HepG2 (cell line): ENCODE measurements around the gene RIPK3. TPM values are rescaled to one million over a fixed set of nuclear protein-coding genes. Genes with fewer than 3 reads are reported as not detected.
A peak's percentile ranks its signal among the peaks of the same experiment; 100 is the strongest.

ENCODE experiments used
- BORCS8-MEF2B ChIP-seq: sonication (generic); formaldehyde crosslinking; IDR thresholded peaks from 2 replicates; pipeline ENCODE4 v1.8.0; 2022; ENCODE audit warnings: mild to moderate bottlenecking, missing genetic modification reagents
- ESRRA ChIP-seq: sonication (generic); formaldehyde crosslinking; IDR thresholded peaks from 2 replicates; pipeline ENCODE4 v1.5.1; 2020; ENCODE audit warnings: mild to moderate bottlenecking, low read depth, missing genetic modification reagents
- NFIC ChIP-seq: IDR thresholded peaks from 2 replicates; pipeline ENCODE4 v1.6.1; 2012; ENCODE audit warnings: mild to moderate bottlenecking, low read length, inconsistent platforms
- PITX1 ChIP-seq: sonication (generic); formaldehyde crosslinking; IDR thresholded peaks from 2 replicates; pipeline ENCODE4 v1.5.1; 2020; ENCODE audit warnings: mild to moderate bottlenecking, missing genetic modification reagents
- POLR2AphosphoS2 ChIP-seq: IDR thresholded peaks from 2 replicates; pipeline ENCODE4 v1.6.1; 2011; ENCODE audit warnings: low read depth, low read length, improper control_type of control experiment
- POLR2AphosphoS5 ChIP-seq: IDR thresholded peaks from 2 replicates; pipeline ENCODE4 v1.6.1; 2012; ENCODE audit warnings: low read depth, low read length
- REL ChIP-seq: sonication (generic); formaldehyde crosslinking; conservative IDR thresholded peaks from 2 replicates; pipeline ENCODE4 v1.8.0; 2022; ENCODE audit warnings: mild to moderate bottlenecking, missing genetic modification reagents, moderate library complexity
- SAP130 ChIP-seq: IDR thresholded peaks from 2 replicates; pipeline ENCODE4 v1.6.1; 2016; ENCODE audit warnings: low read depth
- SP1 ChIP-seq, 2 experiments: fragments of 450-650 bp in 1 of 2; sonication (generic) in 1 of 2; formaldehyde crosslinking in 1 of 2; IDR thresholded peaks; 2 replicates each; pipeline versions ENCODE4 v1.4.0 to v1.6.1; 2016 to 2020; ENCODE audit warnings: missing genetic modification reagents in 1 of 2
- ZFP36L1 ChIP-seq: sonication (generic); formaldehyde crosslinking; IDR thresholded peaks from 2 replicates; pipeline ENCODE4 v1.8.0; 2022; ENCODE audit warnings: mild to moderate bottlenecking, missing genetic modification reagents, moderate library complexity
- ZKSCAN8 ChIP-seq: IDR thresholded peaks from 2 replicates; pipeline ENCODE4 v1.6.1; 2016; ENCODE audit warnings: borderline replicate concordance, missing genetic modification reagents, missing compliant biosample characterization
- ZNF446 ChIP-seq: sonication (generic); formaldehyde crosslinking; IDR thresholded peaks from 2 replicates; pipeline ENCODE4 v1.5.0; 2020; ENCODE audit warnings: mild to moderate bottlenecking, missing genetic modification reagents
- ZNF547 ChIP-seq: sonication (generic); formaldehyde crosslinking; IDR thresholded peaks from 2 replicates; pipeline ENCODE4 v1.5.1; 2020; ENCODE audit warnings: mild to moderate bottlenecking, missing genetic modification reagents
- polyA plus RNA-seq, 8 experiments: library from polyadenylated mRNA; depleted of rRNA in 3 of 8; stranded (reverse) in 7 of 8; unstranded in 1 of 8; fragments of >200 nt; fragmentation: Illumina TruSeq in 4 of 8; extraction: Trizol in 4 of 8; gene quantifications; 2 replicates each; pipeline versions ENCODE4 v1.2.1 to v1.2.3, GENCODE V29; 2011 to 2016; ENCODE audit warnings: low read depth in 4 of 8, missing spikeins in 1 of 8, mixed read lengths in 1 of 8; ENCODE audit not compliant: insufficient read depth in 1 of 8
- total RNA-seq, 5 experiments: library from RNA; depleted of rRNA; stranded (reverse); fragments of >200 nt; fragmentation: Illumina TruSeq; extraction: Trizol; gene quantifications; 2 replicates each; pipeline ENCODE4 v1.2.3, GENCODE V29; 2016; ENCODE audit warnings: low read depth in 1 of 5
- TF ChIP-seq, protein P1 (sequence below): sonication (generic); formaldehyde crosslinking; IDR thresholded peaks from 2 replicates; pipeline ENCODE4 v1.4.0; 2020; ENCODE audit warnings: missing genetic modification reagents
- TF ChIP-seq, protein P2 (sequence below): IDR thresholded peaks from 2 replicates; pipeline ENCODE4 v1.6.1; 2016; ENCODE audit warnings: mild to moderate bottlenecking, missing biosample characterization, missing genetic modification reagents
- TF ChIP-seq, protein P3 (sequence below): sonication (generic); formaldehyde crosslinking; IDR thresholded peaks from 2 replicates; pipeline ENCODE4 v1.8.0; 2022; ENCODE audit warnings: missing genetic modification reagents, mild to moderate bottlenecking, moderate library complexity, borderline replicate concordance
- TF ChIP-seq, protein P4 (sequence below): sonication (generic); formaldehyde crosslinking; IDR thresholded peaks from 2 replicates; pipeline ENCODE4 v1.4.0; 2020; ENCODE audit warnings: mild to moderate bottlenecking, low read depth, missing genetic modification reagents
- TF ChIP-seq, protein P5 (sequence below): sonication (generic); formaldehyde crosslinking; IDR thresholded peaks from 2 replicates; pipeline ENCODE4 v1.5.0; 2020; ENCODE audit warnings: mild to moderate bottlenecking, missing genetic modification reagents, borderline replicate concordance
- TF ChIP-seq, protein P6 (sequence below): sonication (generic); formaldehyde crosslinking; IDR thresholded peaks from 2 replicates; pipeline ENCODE4 v1.4.0; 2020; ENCODE audit warnings: missing genetic modification reagents, borderline replicate concordance

Gene RIPK3
- total and polyA plus RNA-seq, 2 of the 13 experiments (the other 11 are each of a cell fraction or from before 2014, with no cell fraction given), result not detected

DNA sequence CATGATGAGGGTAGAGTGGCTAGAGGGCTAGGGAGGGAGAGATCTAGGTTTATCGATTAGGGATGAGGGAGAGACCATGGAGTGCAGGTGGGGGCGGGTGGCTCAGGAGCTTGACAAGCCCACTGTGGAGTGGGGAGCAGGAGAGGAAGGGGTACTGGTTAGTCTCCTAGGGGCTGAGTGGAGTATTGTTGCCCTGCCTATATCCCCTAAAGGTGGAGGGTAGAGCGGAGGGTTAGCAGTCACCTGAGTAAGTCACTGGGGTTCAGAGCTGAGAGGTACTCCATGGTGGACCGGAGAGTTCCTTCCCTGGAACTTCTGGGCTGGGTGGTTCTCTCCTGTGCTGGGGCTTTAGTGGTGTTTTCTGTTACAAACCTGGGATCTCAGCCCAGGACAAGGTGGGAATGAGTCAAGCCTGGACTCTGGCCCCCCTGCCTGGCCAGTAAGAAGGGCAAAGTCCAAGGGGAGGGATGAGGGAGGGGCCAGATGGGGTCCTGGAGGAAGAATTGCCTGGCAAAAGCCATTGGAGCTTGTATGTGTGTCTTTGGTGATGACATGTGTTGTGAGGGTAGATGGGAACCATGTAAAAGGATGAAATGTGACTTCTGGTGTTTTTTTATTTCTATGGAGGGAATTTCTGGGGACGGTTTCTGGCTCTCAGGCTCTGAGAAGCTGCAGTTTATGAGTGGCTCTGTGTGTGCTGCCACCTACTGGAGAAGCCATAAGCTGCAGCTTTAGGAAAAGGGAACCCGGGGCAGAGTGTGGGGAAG is 32.0 kb downstream of the RIPK3 start, which contains the start of gene CIDEB (continued):
- peak; percentile 38 for TF ChIP-seq ZNF547 (CRISPR knock-in tag)
- peak; percentile 97; the same call in 1 of the 2 replicates for TF ChIP-seq ZKSCAN8 (CRISPR knock-in tag)
- TF ChIP-seq PITX1 (CRISPR knock-in tag), result peak; percentile 96
- TF ChIP-seq, protein P1, sequence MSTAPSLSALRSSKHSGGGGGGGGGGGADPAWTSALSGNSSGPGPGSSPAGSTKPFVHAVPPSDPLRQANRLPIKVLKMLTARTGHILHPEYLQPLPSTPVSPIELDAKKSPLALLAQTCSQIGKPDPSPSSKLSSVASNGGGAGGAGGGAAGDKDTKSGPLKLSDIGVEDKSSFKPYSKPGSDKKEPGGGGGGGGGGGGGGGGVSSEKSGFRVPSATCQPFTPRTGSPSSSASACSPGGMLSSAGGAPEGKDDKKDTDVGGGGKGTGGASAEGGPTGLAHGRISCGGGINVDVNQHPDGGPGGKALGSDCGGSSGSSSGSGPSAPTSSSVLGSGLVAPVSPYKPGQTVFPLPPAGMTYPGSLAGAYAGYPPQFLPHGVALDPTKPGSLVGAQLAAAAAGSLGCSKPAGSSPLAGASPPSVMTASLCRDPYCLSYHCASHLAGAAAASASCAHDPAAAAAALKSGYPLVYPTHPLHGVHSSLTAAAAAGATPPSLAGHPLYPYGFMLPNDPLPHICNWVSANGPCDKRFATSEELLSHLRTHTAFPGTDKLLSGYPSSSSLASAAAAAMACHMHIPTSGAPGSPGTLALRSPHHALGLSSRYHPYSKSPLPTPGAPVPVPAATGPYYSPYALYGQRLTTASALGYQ, result peak; percentile 61; the same call in 1 of the 2 replicates
- no peak for TF ChIP-seq POLR2AphosphoS2
- TF ChIP-seq, protein P2, sequence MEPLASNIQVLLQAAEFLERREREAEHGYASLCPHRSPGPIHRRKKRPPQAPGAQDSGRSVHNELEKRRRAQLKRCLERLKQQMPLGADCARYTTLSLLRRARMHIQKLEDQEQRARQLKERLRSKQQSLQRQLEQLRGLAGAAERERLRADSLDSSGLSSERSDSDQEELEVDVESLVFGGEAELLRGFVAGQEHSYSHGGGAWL (CRISPR knock-in tag), result 0 out of 2 replicates have a peak, but pooled peaks have one; percentile 9
- TF ChIP-seq, protein P3, sequence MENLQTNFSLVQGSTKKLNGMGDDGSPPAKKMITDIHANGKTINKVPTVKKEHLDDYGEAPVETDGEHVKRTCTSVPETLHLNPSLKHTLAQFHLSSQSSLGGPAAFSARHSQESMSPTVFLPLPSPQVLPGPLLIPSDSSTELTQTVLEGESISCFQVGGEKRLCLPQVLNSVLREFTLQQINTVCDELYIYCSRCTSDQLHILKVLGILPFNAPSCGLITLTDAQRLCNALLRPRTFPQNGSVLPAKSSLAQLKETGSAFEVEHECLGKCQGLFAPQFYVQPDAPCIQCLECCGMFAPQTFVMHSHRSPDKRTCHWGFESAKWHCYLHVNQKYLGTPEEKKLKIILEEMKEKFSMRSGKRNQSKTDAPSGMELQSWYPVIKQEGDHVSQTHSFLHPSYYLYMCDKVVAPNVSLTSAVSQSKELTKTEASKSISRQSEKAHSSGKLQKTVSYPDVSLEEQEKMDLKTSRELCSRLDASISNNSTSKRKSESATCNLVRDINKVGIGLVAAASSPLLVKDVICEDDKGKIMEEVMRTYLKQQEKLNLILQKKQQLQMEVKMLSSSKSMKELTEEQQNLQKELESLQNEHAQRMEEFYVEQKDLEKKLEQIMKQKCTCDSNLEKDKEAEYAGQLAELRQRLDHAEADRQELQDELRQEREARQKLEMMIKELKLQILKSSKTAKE (CRISPR knock-in tag), result no peak
- TF ChIP-seq POLR2AphosphoS5, result peak; percentile 99
- TF ChIP-seq, protein P4, sequence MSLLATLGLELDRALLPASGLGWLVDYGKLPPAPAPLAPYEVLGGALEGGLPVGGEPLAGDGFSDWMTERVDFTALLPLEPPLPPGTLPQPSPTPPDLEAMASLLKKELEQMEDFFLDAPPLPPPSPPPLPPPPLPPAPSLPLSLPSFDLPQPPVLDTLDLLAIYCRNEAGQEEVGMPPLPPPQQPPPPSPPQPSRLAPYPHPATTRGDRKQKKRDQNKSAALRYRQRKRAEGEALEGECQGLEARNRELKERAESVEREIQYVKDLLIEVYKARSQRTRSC (CRISPR knock-in tag), result peak; percentile 63
- no peak for TF ChIP-seq REL (CRISPR knock-in tag)
- TF ChIP-seq ZFP36L1, result peak; percentile 91
- TF ChIP-seq SP1 (IDR thresholded peaks at IDR 0.05), result no peak
- TF ChIP-seq SP1 (CRISPR knock-in tag; IDR thresholded peaks at IDR 0.05), result peak; percentile 85
- TF ChIP-seq NFIC, result no peak
- TF ChIP-seq ZNF446 (CRISPR knock-in tag), result peak; percentile 75; the same call in 1 of the 2 replicates
- peak; percentile 96 for TF ChIP-seq ESRRA (CRISPR knock-in tag)
- peak; percentile 98 for TF ChIP-seq SAP130 (CRISPR knock-in tag)
- TF ChIP-seq, protein P5, sequence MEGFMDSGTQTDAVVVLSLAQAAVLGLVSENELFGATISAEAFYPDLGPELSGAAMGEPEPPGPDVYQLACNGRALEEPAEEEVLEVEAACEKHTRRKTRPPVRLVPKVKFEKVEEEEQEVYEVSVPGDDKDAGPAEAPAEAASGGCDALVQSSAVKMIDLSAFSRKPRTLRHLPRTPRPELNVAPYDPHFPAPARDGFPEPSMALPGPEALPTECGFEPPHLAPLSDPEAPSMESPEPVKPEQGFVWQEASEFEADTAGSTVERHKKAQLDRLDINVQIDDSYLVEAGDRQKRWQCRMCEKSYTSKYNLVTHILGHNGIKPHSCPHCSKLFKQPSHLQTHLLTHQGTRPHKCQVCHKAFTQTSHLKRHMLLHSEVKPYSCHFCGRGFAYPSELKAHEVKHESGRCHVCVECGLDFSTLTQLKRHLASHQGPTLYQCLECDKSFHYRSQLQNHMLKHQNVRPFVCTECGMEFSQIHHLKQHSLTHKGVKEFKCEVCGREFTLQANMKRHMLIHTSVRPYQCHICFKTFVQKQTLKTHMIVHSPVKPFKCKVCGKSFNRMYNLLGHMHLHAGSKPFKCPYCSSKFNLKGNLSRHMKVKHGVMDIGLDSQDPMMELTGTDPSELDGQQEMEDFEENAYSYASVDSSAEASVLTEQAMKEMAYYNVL, result peak; percentile 95
- TF ChIP-seq, protein P6, sequence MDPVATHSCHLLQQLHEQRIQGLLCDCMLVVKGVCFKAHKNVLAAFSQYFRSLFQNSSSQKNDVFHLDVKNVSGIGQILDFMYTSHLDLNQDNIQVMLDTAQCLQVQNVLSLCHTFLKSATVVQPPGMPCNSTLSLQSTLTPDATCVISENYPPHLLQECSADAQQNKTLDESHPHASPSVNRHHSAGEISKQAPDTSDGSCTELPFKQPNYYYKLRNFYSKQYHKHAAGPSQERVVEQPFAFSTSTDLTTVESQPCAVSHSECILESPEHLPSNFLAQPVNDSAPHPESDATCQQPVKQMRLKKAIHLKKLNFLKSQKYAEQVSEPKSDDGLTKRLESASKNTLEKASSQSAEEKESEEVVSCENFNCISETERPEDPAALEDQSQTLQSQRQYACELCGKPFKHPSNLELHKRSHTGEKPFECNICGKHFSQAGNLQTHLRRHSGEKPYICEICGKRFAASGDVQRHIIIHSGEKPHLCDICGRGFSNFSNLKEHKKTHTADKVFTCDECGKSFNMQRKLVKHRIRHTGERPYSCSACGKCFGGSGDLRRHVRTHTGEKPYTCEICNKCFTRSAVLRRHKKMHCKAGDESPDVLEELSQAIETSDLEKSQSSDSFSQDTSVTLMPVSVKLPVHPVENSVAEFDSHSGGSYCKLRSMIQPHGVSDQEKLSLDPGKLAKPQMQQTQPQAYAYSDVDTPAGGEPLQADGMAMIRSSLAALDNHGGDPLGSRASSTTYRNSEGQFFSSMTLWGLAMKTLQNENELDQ (CRISPR knock-in tag), result no peak; the same call in none of the 2 replicates
- peak; percentile 92 for TF ChIP-seq BORCS8-MEF2B (CRISPR knock-in tag)
